Neural progenitor cell (in vitro differentiated cells): Measurements from ENCODE around the gene TRIM65. TPM values are rescaled to one million over a fixed set of nuclear protein-coding genes. Genes with fewer than 3 reads are reported as not detected.

Experiments used
- DNase-seq: peaks from one replicate; pipeline ENCODE4 v3.0.0-alpha.2; 2016; ENCODE audit warnings: low spot score
- H2AFZ ChIP-seq: fragments of 200-600 bp; sonication (generic); replicated peaks from 2 replicates; pipeline ENCODE4 v1.6.1; 2016; ENCODE audit warnings: antibody characterized with exemption
- H3F3A ChIP-seq: fragments of 200-600 bp; sonication (generic); 2 replicates; pipeline ENCODE4 v1.6.1; 2016; ENCODE audit warnings: antibody characterized with exemption, low read depth
- H3K27ac ChIP-seq: fragments of 200-600 bp; sonication (generic); 2 replicates; pipeline ENCODE4 v1.5.1; 2016; ENCODE audit warnings: mild to moderate bottlenecking
- H3K27me3 ChIP-seq: fragments of 200-600 bp; sonication (generic); 2 replicates; pipeline ENCODE4 v1.6.1; 2016; ENCODE audit warnings: mild to moderate bottlenecking, moderate library complexity
- H3K36me3 ChIP-seq: fragments of 200-600 bp; sonication (generic); 2 replicates; pipeline ENCODE4 v1.5.1; 2016
- H3K4me1 ChIP-seq: fragments of 200-600 bp; sonication (generic); 2 replicates; pipeline ENCODE4 v1.6.1; 2016; ENCODE audit warnings: mixed run types
- H3K4me2 ChIP-seq: fragments of 200-600 bp; sonication (generic); 2 replicates; pipeline ENCODE4 v1.6.1; 2016
- H3K4me3 ChIP-seq: fragments of 200-600 bp; sonication (generic); 2 replicates; pipeline ENCODE4 v1.5.1; 2016
- H3K79me2 ChIP-seq: fragments of 200-600 bp; sonication (generic); 2 replicates; pipeline ENCODE4 v1.6.1; 2016; ENCODE audit warnings: low read depth
- H3K9ac ChIP-seq: fragments of 200-600 bp; sonication (generic); 2 replicates; pipeline ENCODE4 v1.6.1; 2016
- H3K9me3 ChIP-seq: fragments of 200-600 bp; sonication (generic); 2 replicates; pipeline ENCODE4 v1.5.1; 2016; ENCODE audit warnings: low read depth
- H4K20me1 ChIP-seq: fragments of 200-600 bp; sonication (generic); 2 replicates; pipeline ENCODE4 v1.6.1; 2016; ENCODE audit warnings: low read depth
- H3K27ac Mint-ChIP-seq: 3 replicates; pipeline ENCODE4 v1.8.0; 2021; ENCODE audit warnings: mixed read lengths
- H3K27me3 Mint-ChIP-seq: 2 replicates; pipeline ENCODE4 v1.8.0; 2022; ENCODE audit warnings: low read depth, mild to moderate bottlenecking, inconsistent platforms, moderate library complexity, mixed read lengths; ENCODE audit not compliant: insufficient read depth
- H3K36me3 Mint-ChIP-seq: 3 replicates; pipeline ENCODE4 v1.8.0; 2021; ENCODE audit warnings: mixed read lengths
- H3K4me1 Mint-ChIP-seq: 3 replicates; pipeline ENCODE4 v1.8.0; 2021; ENCODE audit warnings: mixed read lengths
- H3K4me3 Mint-ChIP-seq: 3 replicates; pipeline ENCODE4 v1.8.0; 2021; ENCODE audit warnings: mild to moderate bottlenecking, moderate library complexity, mixed read lengths
- H3K9me3 Mint-ChIP-seq: 3 replicates; pipeline ENCODE4 v1.8.0; 2020; ENCODE audit warnings: mixed read lengths
- EZH2 ChIP-seq: fragments of 200-600 bp; sonication (generic); IDR thresholded peaks from 2 replicates; pipeline ENCODE4 v1.6.1; 2017; ENCODE audit warnings: antibody characterized with exemption, mild to moderate bottlenecking, moderate library complexity
- EZH2phosphoT487 ChIP-seq: fragments of 200-600 bp; sonication (generic); IDR thresholded peaks from 2 replicates; pipeline ENCODE4 v1.6.1; 2017; ENCODE audit warnings: antibody characterized with exemption
- total RNA-seq: library from RNA; depleted of rRNA; stranded (reverse); fragments of >200 nt; gene quantifications from 2 replicates; pipeline ENCODE4 v1.2.3, GENCODE V29; 2015; ENCODE audit warnings: low replicate concordance
- TF ChIP-seq, protein P1 (sequence below): fragments of 200-600 bp; sonication (generic); IDR thresholded peaks from 2 replicates; pipeline ENCODE4 v1.5.1; 2017; ENCODE audit warnings: antibody characterized with exemption, mild to moderate bottlenecking

The TRIM65 gene
- total RNA-seq, 1 donor from 2014 or later = 17.2 TPM

GRCh38 chr17:75899353-75899752 is 2.6 kb upstream of the TRIM65 start:
- Histone ChIP-seq H3K9ac (no peak overlapping the region), H4K20me1 (peaks cover 5% of the 10 kb centered on the region), H2AFZ (no peak overlapping the region), H3K36me3 (no peaks in the 10 kb centered on the region), H3K4me3 (no peak overlapping the region), H3K9me3 (no peaks in the 10 kb centered on the region), H3K27me3 (no peaks in the 10 kb centered on the region), H3K79me2 (peaks cover 36% of the 10 kb centered on the region), H3K4me2 (no peak overlapping the region), H3K4me1 (peaks cover 25% of the 10 kb centered on the region), H3F3A (peaks cover 19% of the 10 kb centered on the region), H3K27ac (no peak overlapping the region)
- Mint-ChIP-seq H3K4me3 (no peak overlapping the region), H3K9me3 (no peaks in the 10 kb centered on the region), H3K4me1 (peaks cover 21% of the 10 kb centered on the region), H3K36me3 (peaks cover 2% of the 10 kb centered on the region), H3K27ac (no peak overlapping the region), H3K27me3 (peaks cover 3% of the 10 kb centered on the region)
- TF ChIP-seq, protein P1, sequence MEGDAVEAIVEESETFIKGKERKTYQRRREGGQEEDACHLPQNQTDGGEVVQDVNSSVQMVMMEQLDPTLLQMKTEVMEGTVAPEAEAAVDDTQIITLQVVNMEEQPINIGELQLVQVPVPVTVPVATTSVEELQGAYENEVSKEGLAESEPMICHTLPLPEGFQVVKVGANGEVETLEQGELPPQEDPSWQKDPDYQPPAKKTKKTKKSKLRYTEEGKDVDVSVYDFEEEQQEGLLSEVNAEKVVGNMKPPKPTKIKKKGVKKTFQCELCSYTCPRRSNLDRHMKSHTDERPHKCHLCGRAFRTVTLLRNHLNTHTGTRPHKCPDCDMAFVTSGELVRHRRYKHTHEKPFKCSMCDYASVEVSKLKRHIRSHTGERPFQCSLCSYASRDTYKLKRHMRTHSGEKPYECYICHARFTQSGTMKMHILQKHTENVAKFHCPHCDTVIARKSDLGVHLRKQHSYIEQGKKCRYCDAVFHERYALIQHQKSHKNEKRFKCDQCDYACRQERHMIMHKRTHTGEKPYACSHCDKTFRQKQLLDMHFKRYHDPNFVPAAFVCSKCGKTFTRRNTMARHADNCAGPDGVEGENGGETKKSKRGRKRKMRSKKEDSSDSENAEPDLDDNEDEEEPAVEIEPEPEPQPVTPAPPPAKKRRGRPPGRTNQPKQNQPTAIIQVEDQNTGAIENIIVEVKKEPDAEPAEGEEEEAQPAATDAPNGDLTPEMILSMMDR = no peak
- TF ChIP-seq EZH2phosphoT487 = no peak
- TF ChIP-seq EZH2 = no peak
- peak; percentile 0 for DNase-seq

DNA sequence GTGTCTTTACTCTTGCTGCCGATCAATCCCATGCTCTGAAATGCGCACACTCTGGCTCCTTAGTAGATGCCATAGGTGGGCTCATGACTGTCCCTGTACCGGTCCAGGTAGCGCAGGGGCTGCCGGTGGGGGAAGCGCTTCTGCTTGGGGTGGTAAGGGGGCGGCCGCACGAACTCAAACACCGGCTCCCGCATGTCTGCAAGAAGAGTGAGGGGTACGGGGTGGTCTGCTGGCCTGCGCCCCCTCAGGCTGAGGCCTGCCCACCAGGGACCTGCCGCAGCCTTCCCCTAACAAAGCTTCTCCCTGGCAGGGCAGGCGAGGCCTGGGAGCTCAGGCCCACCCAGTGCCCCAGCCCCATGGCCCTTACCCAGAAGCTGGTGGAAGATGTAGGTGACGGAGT is 2.0 kb upstream of the TRIM65 start:
- Histone ChIP-seq H3K4me2 (no peak overlapping the region), H4K20me1 (peaks cover 11% of the 10 kb centered on the region), H3K4me1 (peaks cover 22% of the 10 kb centered on the region), H3K4me3 (no peak overlapping the region), H3K27me3 (no peaks in the 10 kb centered on the region), H3F3A (peaks cover 14% of the 10 kb centered on the region), H3K9me3 (no peaks in the 10 kb centered on the region), H3K27ac (no peak overlapping the region), H3K36me3 (no peaks in the 10 kb centered on the region), H3K9ac (no peak overlapping the region), H3K79me2 (peaks cover 36% of the 10 kb centered on the region), H2AFZ (no peak overlapping the region)
- Mint-ChIP-seq H3K36me3 (peaks cover 2% of the 10 kb centered on the region), H3K4me1 (peaks cover 24% of the 10 kb centered on the region), H3K9me3 (no peaks in the 10 kb centered on the region), H3K27ac (no peak overlapping the region), H3K27me3 (peaks cover 5% of the 10 kb centered on the region), H3K4me3 (no peak overlapping the region)
- no peak for TF ChIP-seq EZH2
- TF ChIP-seq EZH2phosphoT487 = no peak
- TF ChIP-seq, protein P1 = no peak
- DNase-seq = no peak

DNA sequence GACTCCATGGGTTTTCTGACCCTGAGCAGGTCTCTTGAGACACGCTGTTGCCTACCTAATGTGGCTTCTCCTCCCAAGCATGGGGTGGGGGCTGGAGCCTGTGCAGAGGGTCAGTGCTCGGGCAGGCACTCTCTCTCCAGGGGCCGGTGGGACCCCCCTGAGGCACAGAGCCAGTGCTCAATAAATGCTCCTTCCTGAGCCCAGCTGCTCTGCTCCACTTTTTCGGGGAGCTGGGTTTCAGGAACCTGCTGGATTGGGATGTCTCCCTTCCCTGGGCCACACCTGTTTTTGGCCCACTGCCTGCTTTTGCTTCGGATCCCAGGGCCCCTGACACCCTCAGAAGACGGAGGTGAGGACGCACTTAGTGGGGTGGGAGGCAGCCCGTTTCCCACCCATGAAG is 1.3 kb upstream of the TRIM65 start:
- peaks cover 26% of the 10 kb centered on the region for H3K4me1 Mint-ChIP-seq
- Histone ChIP-seq H3K79me2 (peaks cover 30% of the 10 kb centered on the region), H3K36me3 (no peaks in the 10 kb centered on the region), H2AFZ (no peak overlapping the region), H3F3A (peaks cover 14% of the 10 kb centered on the region), H3K4me3 (no peak overlapping the region), H3K4me2 (no peak overlapping the region), H3K27me3 (no peaks in the 10 kb centered on the region), H3K9ac (no peak overlapping the region), H3K27ac (peak overlapping the region; percentile 8), H4K20me1 (peaks cover 11% of the 10 kb centered on the region), H3K9me3 (no peaks in the 10 kb centered on the region), H3K4me1 (peaks cover 16% of the 10 kb centered on the region)
- H3K27me3 Mint-ChIP-seq = peaks cover 5% of the 10 kb centered on the region
- no peak for TF ChIP-seq EZH2
- no peak for TF ChIP-seq EZH2phosphoT487
- TF ChIP-seq, protein P1 = no peak
- no peak overlapping the region for H3K27ac Mint-ChIP-seq
- peak overlapping the region; percentile 80 for H3K4me3 Mint-ChIP-seq
- DNase-seq = no peak
- peaks cover 2% of the 10 kb centered on the region for H3K36me3 Mint-ChIP-seq
- no peaks in the 10 kb centered on the region for H3K9me3 Mint-ChIP-seq
